PC-3 (cell line): Measurements from ENCODE around the gene HIGD1C.

Experiments
- CTCF ChIP-seq: fragments of 300-600 bp; sonication (generic); conservative IDR thresholded peaks from 2 replicates; pipeline ENCODE4 v1.5.1; 2017; ENCODE audit warnings: antibody characterized with exemption, low read depth, mild to moderate bottlenecking, low read length
- EZH2phosphoT487 ChIP-seq: fragments of 300-600 bp; sonication (generic); IDR thresholded peaks from 2 replicates; pipeline ENCODE4 v1.6.1; 2018; ENCODE audit warnings: mild to moderate bottlenecking, antibody characterized with exemption, low read length, borderline replicate concordance

DNA sequence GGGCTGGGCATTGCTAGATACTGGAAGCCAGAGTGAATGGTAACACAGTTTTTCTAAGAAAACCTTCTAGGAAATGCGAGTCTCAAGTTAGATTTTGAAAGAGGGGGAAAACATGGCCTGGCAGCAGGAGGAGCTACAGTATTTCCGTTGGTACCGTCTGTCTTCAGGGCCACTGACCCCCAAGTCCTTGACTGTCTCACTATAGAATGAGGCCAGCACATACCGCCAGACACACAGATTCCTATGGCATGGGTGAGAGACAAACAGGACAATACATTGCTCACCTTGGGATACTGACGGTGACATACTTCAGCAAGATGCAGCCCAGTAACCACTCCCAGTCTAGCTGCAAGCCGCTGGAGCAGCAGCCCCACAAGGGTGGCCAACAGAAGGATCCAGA, 52.2 kb downstream of the HIGD1C start:
- TF ChIP-seq EZH2phosphoT487 (no peak), CTCF (no peak)
